GM12878 (cell line): Measurements from ENCODE around the gene ANKS4B. TPM values are rescaled to one million over a fixed set of nuclear protein-coding genes. Genes with fewer than 3 reads are reported as not detected.

Source experiments
- ATF2 ChIP-seq: IDR thresholded peaks from 2 replicates; pipeline ENCODE4 v1.6.1; 2012; ENCODE audit warnings: low read length, inconsistent platforms
- BCL11A ChIP-seq: IDR thresholded peaks from 2 replicates; pipeline ENCODE4 v1.6.1; 2011; ENCODE audit warnings: low read depth, low read length
- BCL3 ChIP-seq: IDR thresholded peaks from 2 replicates; pipeline ENCODE4 v1.6.1; 2011; ENCODE audit warnings: borderline replicate concordance, low read depth, mild to moderate bottlenecking, moderate library complexity, low read length; ENCODE audit not compliant: insufficient read depth, poor library complexity, severe bottlenecking
- E2F4 ChIP-seq: IDR thresholded peaks from 2 replicates; pipeline ENCODE4 v1.6.1; 2012; ENCODE audit warnings: low read depth, low read length, improper control_type of control experiment
- ETV6 ChIP-seq, 2 experiments: fragments of 450-650 bp in 1 of 2; IDR thresholded peaks in 1 of 2; conservative IDR thresholded peaks in 1 of 2; 2 replicates each; pipeline ENCODE4 v1.6.1; 2014; ENCODE audit warnings: antibody characterized with exemption in 1 of 2, borderline replicate concordance in 1 of 2, low read depth in 1 of 2, mild to moderate bottlenecking in 1 of 2, moderate library complexity in 1 of 2
- NRF1 ChIP-seq: conservative IDR thresholded peaks from 2 replicates; pipeline ENCODE4 v1.6.1; 2011; ENCODE audit warnings: mild to moderate bottlenecking, low read depth, low read length, improper control_type of control experiment
- PRDM15 ChIP-seq: fragments of 450-650 bp; formaldehyde crosslinking; IDR thresholded peaks from 2 replicates; pipeline ENCODE4 v1.4.0; 2020; ENCODE audit warnings: mild to moderate bottlenecking, moderate library complexity
- RAD21 ChIP-seq: IDR thresholded peaks from 2 replicates; pipeline ENCODE4 v1.6.1; 2011; ENCODE audit warnings: mild to moderate bottlenecking, low read depth, low read length, moderate library complexity; ENCODE audit not compliant: insufficient read depth
- RUNX3 ChIP-seq: IDR thresholded peaks from 2 replicates; pipeline ENCODE4 v1.6.1; 2012; ENCODE audit warnings: low read length, inconsistent platforms
- TCF3 ChIP-seq: IDR thresholded peaks from 2 replicates; pipeline ENCODE4 v1.6.1; 2012; ENCODE audit warnings: low read depth, mild to moderate bottlenecking, low read length, borderline replicate concordance; ENCODE audit not compliant: insufficient read depth
- YBX1 ChIP-seq: fragments of 450-650 bp; IDR thresholded peaks from 2 replicates; pipeline ENCODE4 v1.6.1; 2016; ENCODE audit warnings: antibody characterized with exemption
- ZSCAN29 ChIP-seq: fragments of 450-650 bp; IDR thresholded peaks from 2 replicates; pipeline ENCODE4 v1.6.1; 2017; ENCODE audit warnings: mild to moderate bottlenecking, moderate library complexity
- polyA plus RNA-seq, 11 experiments: library from polyadenylated mRNA; depleted of rRNA in 4 of 11; unstranded in 6 of 11; stranded (reverse) in 5 of 11; fragments of >200 nt; fragmentation: Nextera tagmentation in 4 of 11; fragmentation: Illumina TruSeq in 1 of 11; extraction: Ambion mirVana in 4 of 11; extraction: Trizol in 1 of 11; gene quantifications; 1 replicate in 1 of 11; 2 replicates in 10 of 11; pipeline versions ENCODE4 v1.2.1 to v1.2.3, GENCODE V29; 2011 to 2016; ENCODE audit warnings: inconsistent platforms in 2 of 11, missing spikeins in 2 of 11, low read depth in 1 of 11
- total RNA-seq, 4 experiments: library from RNA; depleted of rRNA in 3 of 4; stranded (reverse); fragments of >200 nt in 3 of 4; fragmentation: Illumina TruSeq in 1 of 4; extraction: Trizol in 1 of 4; gene quantifications; 2 replicates each; pipeline versions ENCODE4 v1.2.1 to v1.2.3, GENCODE V29; 2013 to 2021
- TF ChIP-seq, protein P1 (sequence below): fragments of 450-650 bp; formaldehyde crosslinking; IDR thresholded peaks from 2 replicates; pipeline ENCODE4 v1.5.0; 2022; ENCODE audit warnings: mild to moderate bottlenecking, missing genetic modification characterization
- TF ChIP-seq, protein P2 (sequence below): fragments of 450-650 bp; IDR thresholded peaks from 2 replicates; pipeline ENCODE4 v1.6.1; 2016; ENCODE audit warnings: mild to moderate bottlenecking

ANKS4B gene
- total and polyA plus RNA-seq, 10 of the 15 experiments (the other 5 are each of a cell fraction or from before 2014, with no cell fraction given): 0.01 to 0.11 (median 0.05) TPM; not detected in 6

DNA sequence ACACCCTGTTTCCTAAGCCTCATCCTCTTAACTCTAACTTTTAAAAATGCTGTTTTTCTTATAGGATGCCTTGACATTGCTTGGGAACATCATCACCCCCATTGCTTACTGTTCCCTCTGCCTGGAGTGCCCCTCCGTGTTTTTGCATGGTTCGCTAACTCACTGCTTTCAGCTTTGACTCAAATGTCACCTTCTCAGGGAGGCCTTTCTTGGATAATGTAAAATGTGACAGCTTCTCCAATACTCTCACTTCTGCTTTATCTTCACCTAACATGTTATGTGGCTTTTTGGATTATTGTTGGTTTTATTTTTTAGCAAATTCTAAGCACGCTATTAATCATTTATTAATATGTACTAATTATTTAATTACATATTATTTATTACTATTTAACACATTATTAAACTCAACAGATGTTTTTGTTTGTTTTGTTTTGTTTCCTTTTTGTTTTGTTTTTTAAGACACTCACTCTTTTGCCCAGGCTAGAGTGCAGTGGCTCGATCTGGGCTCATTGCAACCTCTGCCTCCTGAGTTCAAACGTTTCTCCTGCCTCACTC, 40.8 kb downstream of the ANKS4B start (continued):
- TF ChIP-seq, protein P1, sequence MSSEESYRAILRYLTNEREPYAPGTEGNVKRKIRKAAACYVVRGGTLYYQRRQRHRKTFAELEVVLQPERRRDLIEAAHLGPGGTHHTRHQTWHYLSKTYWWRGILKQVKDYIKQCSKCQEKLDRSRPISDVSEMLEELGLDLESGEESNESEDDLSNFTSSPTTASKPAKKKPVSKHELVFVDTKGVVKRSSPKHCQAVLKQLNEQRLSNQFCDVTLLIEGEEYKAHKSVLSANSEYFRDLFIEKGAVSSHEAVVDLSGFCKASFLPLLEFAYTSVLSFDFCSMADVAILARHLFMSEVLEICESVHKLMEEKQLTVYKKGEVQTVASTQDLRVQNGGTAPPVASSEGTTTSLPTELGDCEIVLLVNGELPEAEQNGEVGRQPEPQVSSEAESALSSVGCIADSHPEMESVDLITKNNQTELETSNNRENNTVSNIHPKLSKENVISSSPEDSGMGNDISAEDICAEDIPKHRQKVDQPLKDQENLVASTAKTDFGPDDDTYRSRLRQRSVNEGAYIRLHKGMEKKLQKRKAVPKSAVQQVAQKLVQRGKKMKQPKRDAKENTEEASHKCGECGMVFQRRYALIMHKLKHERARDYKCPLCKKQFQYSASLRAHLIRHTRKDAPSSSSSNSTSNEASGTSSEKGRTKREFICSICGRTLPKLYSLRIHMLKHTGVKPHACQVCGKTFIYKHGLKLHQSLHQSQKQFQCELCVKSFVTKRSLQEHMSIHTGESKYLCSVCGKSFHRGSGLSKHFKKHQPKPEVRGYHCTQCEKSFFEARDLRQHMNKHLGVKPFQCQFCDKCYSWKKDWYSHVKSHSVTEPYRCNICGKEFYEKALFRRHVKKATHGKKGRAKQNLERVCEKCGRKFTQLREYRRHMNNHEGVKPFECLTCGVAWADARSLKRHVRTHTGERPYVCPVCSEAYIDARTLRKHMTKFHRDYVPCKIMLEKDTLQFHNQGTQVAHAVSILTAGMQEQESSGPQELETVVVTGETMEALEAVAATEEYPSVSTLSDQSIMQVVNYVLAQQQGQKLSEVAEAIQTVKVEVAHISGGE (CRISPR knock-in tag): no peak
- TF ChIP-seq ETV6 (conservative IDR thresholded peaks at IDR 0.05 in 1 of 2, IDR thresholded peaks at IDR 0.05 in 1 of 2; ENCODE audit: borderline replicate concordance in 1 of 2, low read depth in 1 of 2) (no peak), NRF1 (no peak), RUNX3 (peak; percentile 84), ZSCAN29 (no peak), TCF3 (0 out of 2 replicates have a peak, but pooled peaks have one; percentile 30), YBX1 (no peak), BCL11A (peak; percentile 93), PRDM15 (CRISPR knock-in tag) (no peak), ATF2 (peak; percentile 65), RAD21 (no peak), E2F4 (no peak), BCL3 (no peak)
- TF ChIP-seq, protein P2, sequence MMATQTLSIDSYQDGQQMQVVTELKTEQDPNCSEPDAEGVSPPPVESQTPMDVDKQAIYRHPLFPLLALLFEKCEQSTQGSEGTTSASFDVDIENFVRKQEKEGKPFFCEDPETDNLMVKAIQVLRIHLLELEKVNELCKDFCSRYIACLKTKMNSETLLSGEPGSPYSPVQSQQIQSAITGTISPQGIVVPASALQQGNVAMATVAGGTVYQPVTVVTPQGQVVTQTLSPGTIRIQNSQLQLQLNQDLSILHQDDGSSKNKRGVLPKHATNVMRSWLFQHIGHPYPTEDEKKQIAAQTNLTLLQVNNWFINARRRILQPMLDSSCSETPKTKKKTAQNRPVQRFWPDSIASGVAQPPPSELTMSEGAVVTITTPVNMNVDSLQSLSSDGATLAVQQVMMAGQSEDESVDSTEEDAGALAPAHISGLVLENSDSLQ: peak; percentile 34; the same call in 1 of the 2 replicates
